HG03469 (cell line): ENCODE results near the gene TMEM17.
A peak's percentile ranks its signal among the peaks of the same experiment; 100 is the strongest.
"Not testable (repeated sequence)": the region's sequence is repeated elsewhere in the genome, so short reads cannot be mapped to it uniquely, and the experiment has no call there.

ENCODE experiments used
- ATAC-seq: cut with Tn5 transposase; IDR thresholded peaks from one replicate; pipeline ENCODE4 v1.9.1; 2021; ENCODE audit warnings: mild to moderate bottlenecking, moderate library complexity, moderate number of reproducible peaks; ENCODE audit not compliant: unreplicated experiment

The TMEM17 gene

GRCh38 chr2:62505750-62506420 is at the start of gene TMEM17:
TMEM17 (minus strand) TSS chr2:62506195; CDS start chr2:62506129, 66 bp downstream.
- peak; percentile 62 for ATAC-seq

GRCh38 chr2:62554440-62554839 is 48.4 kb upstream of the TMEM17 start:
- no peak for ATAC-seq

GRCh38 chr2:62550461-62550860 is 44.5 kb upstream of the TMEM17 start:
- no peak for ATAC-seq

GRCh38 chr2:62547854-62548253 is 41.9 kb upstream of the TMEM17 start:
- ATAC-seq: no peak

GRCh38 chr2:62545261-62545660 is 39.3 kb upstream of the TMEM17 start:
- no peak for ATAC-seq

GRCh38 chr2:62540408-62541168 is 34.6 kb upstream of the TMEM17 start:
- ATAC-seq: no peak

GRCh38 chr2:62539606-62540407 is 33.8 kb upstream of the TMEM17 start:
- no peak for ATAC-seq

- ATAC-seq: no peak
Measured at GRCh38 chr2:62538756-62539155, 32.8 kb upstream of the TMEM17 start.

GRCh38 chr2:62537814-62538213 is 31.8 kb upstream of the TMEM17 start:
- no peak for ATAC-seq

GRCh38 chr2:62536873-62537547 is 31.0 kb upstream of the TMEM17 start:
- ATAC-seq: no peak

- not testable (repeated sequence) for ATAC-seq
Measured at GRCh38 chr2:62535521-62535920, 29.5 kb upstream of the TMEM17 start.

- ATAC-seq: no peak
Measured at GRCh38 chr2:62531594-62531993, 25.6 kb upstream of the TMEM17 start.

- ATAC-seq: no peak
Measured at GRCh38 chr2:62529758-62530157, 23.8 kb upstream of the TMEM17 start.

GRCh38 chr2:62527478-62528210 is 21.6 kb upstream of the TMEM17 start:
- ATAC-seq: no peak

GRCh38 chr2:62526531-62527381 is 20.8 kb upstream of the TMEM17 start:
- ATAC-seq: no peak

- ATAC-seq: no peak
Measured at GRCh38 chr2:62525549-62526269, 19.7 kb upstream of the TMEM17 start.

GRCh38 chr2:62524293-62524941 is 18.4 kb upstream of the TMEM17 start:
- no peak for ATAC-seq

- ATAC-seq: not testable (repeated sequence)
Measured at GRCh38 chr2:62521061-62521460, 15.1 kb upstream of the TMEM17 start.
